ENCODE data around the gene MPZL1. TPM values are rescaled to one million over a fixed set of nuclear protein-coding genes. Genes with fewer than 3 reads are reported as not detected.
A peak's percentile ranks its signal among the peaks of the same experiment; 100 is the strongest.

MPZL1 gene
- total and polyA plus RNA-seq, 7 donors, result 5.2 to 22.4 (median 14.1) TPM

- no peak for TF ChIP-seq CTCF (IDR thresholded peaks at IDR 0.05)
- 100% methylated on average over 1 of the region's 1 CpG for WGBS, 3 donors
- Histone ChIP-seq H3K27ac (no peak overlapping the region), H3K36me3 (ENCODE audit: insufficient read depth in 1 of 2, low read depth in 1 of 2) (peaks cover 2 to 36% of the 10 kb centered on the region in 2 donors), H3K4me1 (no peaks in the 10 kb centered on the region), H3K9me3 (peaks cover 11% of the 10 kb centered on the region), H3K4me3 (no peak overlapping the region), H3K27me3 (ENCODE audit: insufficient read depth in 3 of 3, low read length in 2 of 3) (no peaks in the 10 kb centered on the region)
- ATAC-seq (no peak), DNase-seq (no peak)
- intact Hi-C loops (cut with DNase I), result no loop called here
These were observed 61.2 kb downstream of the MPZL1 start for GRCh38 chr1:167782946-167783345.

GRCh38 chr1:167784876-167785550 lies 63.2 kb downstream of the MPZL1 start:
- H3K27ac ChIP-seq, result no peak overlapping the region
- H3K27me3 ChIP-seq (ENCODE audit: insufficient read depth in 3 of 3, low read length in 2 of 3), result no peaks in the 10 kb centered on the region
- no peak for DNase-seq
- peak in 3 of 4 donors; percentile 40 to 89 (median 42) for ATAC-seq
- intact Hi-C loops (cut with DNase I), result no loop called here
- H3K4me1 ChIP-seq, result no peaks in the 10 kb centered on the region
- WGBS, 3 donors, result 68 to 80% (median 72%) methylated on average over 3 of the region's 3 CpGs
- peaks cover 2 to 50% of the 10 kb centered on the region in 2 donors for H3K36me3 ChIP-seq (ENCODE audit: insufficient read depth in 1 of 2, low read depth in 1 of 2)
- TF ChIP-seq CTCF (IDR thresholded peaks at IDR 0.05), result no peak
- H3K4me3 ChIP-seq, result no peak overlapping the region
- H3K9me3 ChIP-seq, result peaks cover 11% of the 10 kb centered on the region

- DNase-seq (no peak), ATAC-seq (no peak)
- H3K9me3 ChIP-seq, result peaks cover 2% of the 10 kb centered on the region
- H3K27ac ChIP-seq, result no peak overlapping the region
- no peaks in the 10 kb centered on the region for H3K27me3 ChIP-seq (ENCODE audit: insufficient read depth in 3 of 3, low read length in 2 of 3)
- H3K36me3 ChIP-seq (ENCODE audit: insufficient read depth in 1 of 2, low read depth in 1 of 2), result peaks cover 2 to 41% of the 10 kb centered on the region in 2 donors
- intact Hi-C loops (cut with DNase I), result no loop called here
- H3K4me1 ChIP-seq, result no peaks in the 10 kb centered on the region
- TF ChIP-seq CTCF (IDR thresholded peaks at IDR 0.05), result no peak
- 82 to 85% (median 82%) methylated on average over 5 of the region's 5 CpGs for WGBS, 3 donors
- H3K4me3 ChIP-seq, result no peak overlapping the region
These were observed 64.7 kb downstream of the MPZL1 start for GRCh38 chr1:167786502-167786901.

GRCh38 chr1:167789501-167789900 lies 67.7 kb downstream of the MPZL1 start:
- ATAC-seq (peak in 2 of 4 donors; percentile 36 to 66), DNase-seq (no peak)
- Histone ChIP-seq H3K36me3 (ENCODE audit: insufficient read depth in 1 of 2, low read depth in 1 of 2) (peaks cover 2 to 34% of the 10 kb centered on the region in 2 donors), H3K27me3 (ENCODE audit: insufficient read depth in 3 of 3, low read length in 2 of 3) (no peaks in the 10 kb centered on the region), H3K9me3 (no peaks in the 10 kb centered on the region), H3K4me3 (no peak overlapping the region), H3K27ac (no peak overlapping the region), H3K4me1 (no peaks in the 10 kb centered on the region)
- TF ChIP-seq CTCF (IDR thresholded peaks at IDR 0.05), result no peak
- WGBS, 3 donors, result 88 to 92% (median 88%) methylated on average over 3 of the region's 3 CpGs
- intact Hi-C loops (cut with DNase I), result no loop called here

- 87 to 92% (median 90%) methylated on average over 5 of the region's 5 CpGs for WGBS, 3 donors
- no peak overlapping the region for H3K4me3 ChIP-seq
- no peak for TF ChIP-seq CTCF (IDR thresholded peaks at IDR 0.05)
- H3K36me3 ChIP-seq (ENCODE audit: insufficient read depth in 1 of 2, low read depth in 1 of 2), result peaks cover 2 to 34% of the 10 kb centered on the region in 2 donors
- intact Hi-C loops (cut with DNase I), result no loop called here
- H3K9me3 ChIP-seq, result no peaks in the 10 kb centered on the region
- peak in 1 of 4 donors; percentile 21 for ATAC-seq
- DNase-seq, result peak in 1 of 2 donors; percentile 40
- no peaks in the 10 kb centered on the region for H3K27me3 ChIP-seq (ENCODE audit: insufficient read depth in 3 of 3, low read length in 2 of 3)
- no peaks in the 10 kb centered on the region for H3K4me1 ChIP-seq
- no peak overlapping the region for H3K27ac ChIP-seq
These were observed 68.3 kb downstream of the MPZL1 start for GRCh38 chr1:167790117-167790516.
